GM18505 (cell line): ENCODE data around the gene FEZ2.

Source experiments
- ATAC-seq: cut with Tn5 transposase; IDR thresholded peaks from one replicate; pipeline ENCODE4 v1.9.1; 2021; ENCODE audit not compliant: unreplicated experiment
- POLR2A ChIP-seq: IDR thresholded peaks from 4 replicates; pipeline ENCODE4 v1.6.1; 2011; ENCODE audit warnings: borderline replicate concordance; ENCODE audit not compliant: insufficient read depth, insufficient read length; ENCODE audit errors: extremely low read depth

The FEZ2 gene

DNA sequence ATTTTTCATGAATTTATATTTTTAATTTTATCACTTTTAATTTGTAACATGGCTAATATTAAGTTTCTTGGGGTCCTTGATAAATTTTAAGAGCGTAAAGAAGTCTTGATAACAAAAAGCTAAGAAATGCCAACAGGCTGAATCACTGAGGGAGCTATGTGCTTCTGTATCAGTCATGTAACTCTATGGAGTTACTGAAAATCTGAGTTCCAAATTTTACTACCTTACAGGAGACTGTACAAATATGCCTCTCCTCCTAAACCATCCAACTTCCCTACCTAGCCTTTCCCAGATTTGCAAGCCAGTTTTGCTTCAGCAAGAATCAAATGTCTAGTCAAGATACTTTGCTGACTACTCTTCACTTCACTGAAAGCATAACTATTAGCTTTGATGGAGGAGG is 35.7 kb downstream of the FEZ2 start:
- ATAC-seq: no peak
- no peak for TF ChIP-seq POLR2A

DNA sequence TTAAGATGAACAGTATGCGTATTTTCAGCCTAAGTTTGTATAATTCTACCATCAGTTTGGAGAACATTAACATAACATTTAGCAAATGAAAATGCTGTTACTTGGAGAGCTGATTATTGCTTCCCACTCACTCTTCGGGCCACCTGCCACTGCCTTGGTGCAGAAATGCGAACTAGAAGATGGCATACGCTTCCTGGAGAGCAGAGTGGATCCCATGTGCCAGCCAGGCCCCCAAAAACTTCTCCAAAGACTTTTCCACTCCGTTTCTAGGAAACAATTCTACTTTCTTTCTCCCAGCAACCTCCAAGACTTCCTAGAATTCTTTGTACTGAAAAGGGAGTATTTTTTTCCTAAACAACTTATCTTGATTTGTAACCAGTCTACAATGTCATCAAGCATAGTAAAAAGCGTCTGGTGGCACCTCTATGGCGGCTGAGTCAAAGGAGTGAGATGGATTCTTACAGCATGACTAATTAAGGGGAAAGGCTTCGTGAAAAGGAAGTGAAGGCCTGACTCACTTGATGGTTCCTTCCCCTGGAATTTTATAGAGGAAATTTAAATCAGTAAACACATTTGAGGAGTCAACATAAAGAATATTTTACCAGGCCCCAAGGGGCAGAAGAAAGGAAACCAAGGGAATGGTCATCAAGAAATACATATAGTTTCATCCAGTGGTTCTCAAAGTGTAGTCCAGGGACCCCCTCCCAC is 36.6 kb downstream of the FEZ2 start:
- no peak for ATAC-seq

GRCh38 chr2:36560726-36561125 is 37.2 kb downstream of the FEZ2 start:
- TF ChIP-seq POLR2A: no peak
- ATAC-seq: no peak

More for the DNA sequence above, 36.6 kb downstream of the FEZ2 start:
- no peak for TF ChIP-seq POLR2A

GRCh38 chr2:36559221-36559942 is 38.6 kb downstream of the FEZ2 start:
- no peak for TF ChIP-seq POLR2A

GRCh38 chr2:36556842-36557241 is 41.1 kb downstream of the FEZ2 start:
- no peak for TF ChIP-seq POLR2A
- no peak for ATAC-seq

More at GRCh38 chr2:36559221-36559942, 38.6 kb downstream of the FEZ2 start:
- ATAC-seq: no peak

GRCh38 chr2:36555789-36556188 is 42.2 kb downstream of the FEZ2 start:
- no peak for ATAC-seq
- no peak for TF ChIP-seq POLR2A

DNA sequence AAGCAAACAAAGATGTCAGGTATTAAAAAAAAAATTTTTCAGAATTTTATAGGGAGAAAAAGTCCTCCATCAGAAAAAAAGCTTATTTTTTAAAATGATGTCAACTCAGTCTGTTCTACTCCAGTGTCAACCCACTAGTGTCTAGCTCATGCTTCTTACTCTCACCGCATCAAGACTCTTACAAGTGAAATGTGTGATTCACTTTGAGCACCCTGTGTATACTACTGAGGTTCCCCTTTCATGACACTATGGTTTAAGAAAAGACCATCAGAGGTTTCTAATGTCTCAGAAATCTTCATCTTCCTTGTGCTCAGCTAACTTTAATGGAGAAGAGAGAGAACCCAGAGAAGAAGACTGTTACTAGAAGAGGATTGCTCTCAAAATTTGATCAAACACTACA is 43.4 kb downstream of the FEZ2 start:
- ATAC-seq: no peak
- no peak for TF ChIP-seq POLR2A

GRCh38 chr2:36553683-36554082 is 44.3 kb downstream of the FEZ2 start:
- ATAC-seq: no peak
- TF ChIP-seq POLR2A: no peak

GRCh38 chr2:36550006-36550405 is 48.0 kb downstream of the FEZ2 start:
- ATAC-seq: no peak
- no peak for TF ChIP-seq POLR2A

GRCh38 chr2:36549165-36549574 is 48.8 kb downstream of the FEZ2 start:
- TF ChIP-seq POLR2A: no peak
- no peak for ATAC-seq

- TF ChIP-seq POLR2A: no peak
- ATAC-seq: no peak
Observed at GRCh38 chr2:36547906-36548305, 50.1 kb downstream of the FEZ2 start.

DNA sequence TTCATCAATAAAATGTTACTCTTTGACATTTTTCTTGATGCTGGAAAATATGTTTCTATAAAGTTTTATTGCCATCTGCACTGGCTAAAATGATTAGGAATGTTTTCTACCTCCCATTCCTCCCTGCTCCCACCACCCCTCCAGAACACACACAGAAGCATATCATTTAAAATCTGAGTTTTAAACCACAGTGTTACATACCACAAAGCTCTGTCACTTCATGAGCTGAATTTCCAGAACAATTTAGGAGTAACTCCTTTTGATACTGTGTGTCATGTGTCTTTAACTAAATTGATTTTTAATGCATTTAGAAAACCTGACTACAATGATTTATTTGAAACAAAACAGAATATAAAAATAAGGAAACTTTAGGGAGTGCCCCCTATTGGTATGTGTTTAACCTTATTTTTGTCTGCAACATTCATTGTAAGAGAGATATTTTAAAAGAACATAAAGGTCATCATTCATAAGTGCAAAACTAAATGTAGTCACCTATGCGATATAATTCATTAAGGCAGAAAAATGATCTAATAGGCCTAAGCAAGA is 52.0 kb downstream of the FEZ2 start:
- no peak for ATAC-seq

DNA sequence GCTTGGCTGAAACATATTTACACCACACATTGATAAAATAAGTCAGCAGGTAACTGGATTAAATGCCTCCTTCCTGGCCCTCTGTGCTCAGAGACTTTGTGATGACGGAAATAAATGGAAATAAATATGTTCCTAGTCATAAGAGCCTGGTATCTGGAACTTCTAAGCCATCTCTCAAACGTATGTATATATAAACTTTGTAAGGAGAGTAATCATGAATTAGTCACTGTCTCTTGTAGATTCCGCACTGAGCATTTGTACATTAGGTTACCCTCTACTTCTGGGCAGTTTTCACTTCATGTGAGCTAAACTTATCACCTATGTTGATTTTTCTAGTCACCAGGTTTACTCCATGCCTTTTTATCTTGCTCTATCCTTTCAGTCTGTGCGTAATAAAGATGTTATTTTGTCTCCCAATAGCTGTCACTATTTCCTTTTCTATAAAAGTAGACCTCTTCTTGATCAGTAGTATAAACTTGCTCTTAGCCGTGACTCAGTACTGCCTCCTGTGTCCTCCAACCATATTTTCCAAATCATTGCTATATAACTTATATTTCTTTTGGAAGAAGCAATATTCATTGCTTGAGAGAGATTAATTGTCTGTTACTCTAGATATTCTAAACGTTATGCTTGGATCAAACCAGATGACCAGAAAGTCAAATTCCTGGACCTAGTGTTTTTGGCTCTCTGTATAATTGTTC is 53.2 kb downstream of the FEZ2 start:
- no peak for ATAC-seq
- no peak for TF ChIP-seq POLR2A

More for the DNA sequence above, 52.0 kb downstream of the FEZ2 start:
- no peak for TF ChIP-seq POLR2A

DNA sequence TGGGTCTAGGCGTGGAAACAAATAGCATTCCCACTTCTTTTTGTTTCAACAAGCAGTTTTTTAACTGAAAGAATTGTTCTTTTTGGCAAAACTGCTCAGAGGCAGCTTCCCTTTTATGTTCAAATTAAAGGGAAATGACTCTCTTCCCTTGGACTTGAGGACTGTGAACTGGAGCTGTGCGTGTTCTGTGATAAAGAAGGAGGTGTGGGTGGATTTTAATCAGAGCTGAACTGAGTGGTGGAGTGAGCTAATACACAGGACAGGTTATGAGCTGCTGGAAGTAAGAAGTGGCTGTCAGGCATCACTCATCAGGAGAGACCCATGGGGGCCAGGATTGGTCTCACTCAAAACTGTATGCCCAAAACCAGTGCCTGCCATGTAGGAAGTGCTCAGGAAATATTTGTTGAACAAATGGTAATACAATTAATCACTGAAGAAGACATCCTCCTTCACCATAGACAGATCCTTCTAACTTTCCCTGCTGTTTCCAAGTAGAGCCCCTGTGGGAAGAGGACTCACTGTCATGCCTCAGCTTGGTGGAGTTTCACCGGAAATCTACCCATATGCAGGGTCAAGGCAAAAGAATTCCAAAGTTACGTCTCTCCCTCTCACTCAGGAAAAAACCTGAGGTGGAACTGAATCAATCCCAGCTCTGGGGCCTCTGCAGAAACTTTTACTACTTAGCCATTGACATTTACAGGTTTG is 55.9 kb downstream of the FEZ2 start:
- TF ChIP-seq POLR2A: no peak
- no peak for ATAC-seq
